Endometrium (tissue), 2 donors: ENCODE data around the gene L1CAM.

Source experiments
- FAIRE-seq: peaks from 2 replicates; lab custom pipeline; 2012; peaks lifted over from hg19 to GRCh38; lab: Jason Lieb, UNC
- donor health status: control.
- donor health status: control.

The L1CAM gene

GRCh38 chrX:153922932-153923857 lies 37.2 kb upstream of the L1CAM start:
- FAIRE-seq, result no peak

DNA sequence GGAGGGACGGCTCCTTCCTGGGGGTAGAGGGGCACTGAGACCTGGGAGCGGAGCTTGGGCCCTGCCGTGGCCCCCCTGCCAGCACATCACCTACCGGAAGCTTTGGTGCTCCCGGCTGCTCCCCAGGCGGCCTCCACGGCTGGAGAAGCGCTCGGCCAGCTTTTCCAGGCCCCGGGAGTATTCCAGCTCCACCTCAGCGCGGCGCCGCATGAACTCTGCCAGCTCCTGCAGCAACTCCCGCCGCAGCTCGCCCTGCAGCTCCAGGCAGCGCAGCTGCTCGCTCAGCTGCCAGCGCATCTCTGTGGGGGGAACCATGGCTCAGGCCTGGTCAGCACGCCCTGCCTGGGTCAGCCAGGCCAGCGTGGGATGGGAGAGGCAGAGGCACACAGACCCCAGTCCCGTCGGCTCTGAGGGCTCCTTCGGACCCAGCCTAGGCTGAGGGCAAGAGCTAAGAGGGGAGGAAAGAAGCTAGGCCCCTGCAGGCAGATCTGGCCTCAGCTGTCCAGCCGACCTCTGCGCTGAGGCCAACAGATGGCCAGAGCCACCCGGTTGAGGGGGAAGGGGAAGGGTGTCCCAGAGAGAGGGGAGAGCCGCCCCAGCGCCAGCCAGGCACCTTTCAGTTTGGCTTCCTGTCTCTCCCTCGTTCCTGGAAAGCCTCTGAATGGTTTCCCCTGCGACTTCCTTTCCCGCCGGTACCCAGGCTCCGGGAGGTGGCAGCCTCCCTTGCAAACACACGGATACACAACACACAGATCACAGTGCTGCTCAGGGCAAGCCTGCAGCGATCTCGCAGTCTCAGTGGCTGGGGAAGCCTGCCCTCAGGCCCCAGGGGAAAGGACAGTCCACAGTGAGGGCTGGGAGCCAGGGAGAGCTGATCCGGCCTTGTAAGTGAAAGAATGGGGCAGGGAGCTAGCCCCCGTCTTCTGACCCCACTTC lies 35.8 kb upstream of the L1CAM start:
- no peak for FAIRE-seq

GRCh38 chrX:153921070-153921469 lies 35.1 kb upstream of the L1CAM start:
- FAIRE-seq, result no peak

DNA sequence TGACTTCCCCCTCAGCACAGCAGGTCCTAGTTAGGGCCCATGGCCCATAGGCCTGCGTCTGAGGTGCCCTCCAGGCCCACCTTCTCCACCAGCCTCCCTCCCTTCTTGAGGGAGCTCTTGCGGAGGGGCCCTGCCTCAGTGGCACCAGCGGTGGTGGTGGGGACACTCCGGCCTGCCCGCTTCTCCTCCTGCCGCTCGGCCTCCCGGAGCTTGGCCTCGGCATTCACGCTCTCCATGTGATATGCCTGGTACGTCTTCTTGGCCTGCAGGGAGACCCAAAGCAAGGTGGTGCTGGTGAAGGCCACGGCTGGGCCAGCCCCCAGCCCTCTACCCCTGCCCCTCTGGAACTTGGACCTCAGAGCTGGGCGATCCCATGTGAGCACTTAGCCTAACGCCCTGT lies 34.6 kb upstream of the L1CAM start:
- no peak for FAIRE-seq

- no peak for FAIRE-seq
These were observed 33.3 kb upstream of the L1CAM start for GRCh38 chrX:153919281-153919680.

- no peak for FAIRE-seq
These were observed 31.9 kb upstream of the L1CAM start for GRCh38 chrX:153917869-153918268.

DNA sequence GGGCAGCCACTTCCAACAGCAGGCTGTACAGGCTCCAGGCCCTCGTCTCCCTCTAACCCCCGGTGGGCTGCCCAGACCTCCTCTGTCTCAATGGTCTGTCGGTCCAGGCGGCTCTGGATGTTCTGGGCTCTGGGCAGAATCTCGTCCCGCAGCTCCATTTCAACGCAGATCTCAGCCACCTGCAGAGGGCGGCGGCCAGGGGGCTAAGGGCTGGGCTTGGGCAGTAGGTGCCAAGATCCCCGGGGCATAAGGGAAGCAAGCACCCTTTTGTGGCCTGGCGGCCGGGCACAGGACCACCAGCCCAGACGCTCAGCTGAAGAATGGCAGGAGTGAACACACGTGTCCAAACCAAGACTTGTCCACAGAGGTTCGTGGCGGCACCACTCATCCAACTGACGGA lies 27.7 kb upstream of the L1CAM start:
- FAIRE-seq, result no peak

DNA sequence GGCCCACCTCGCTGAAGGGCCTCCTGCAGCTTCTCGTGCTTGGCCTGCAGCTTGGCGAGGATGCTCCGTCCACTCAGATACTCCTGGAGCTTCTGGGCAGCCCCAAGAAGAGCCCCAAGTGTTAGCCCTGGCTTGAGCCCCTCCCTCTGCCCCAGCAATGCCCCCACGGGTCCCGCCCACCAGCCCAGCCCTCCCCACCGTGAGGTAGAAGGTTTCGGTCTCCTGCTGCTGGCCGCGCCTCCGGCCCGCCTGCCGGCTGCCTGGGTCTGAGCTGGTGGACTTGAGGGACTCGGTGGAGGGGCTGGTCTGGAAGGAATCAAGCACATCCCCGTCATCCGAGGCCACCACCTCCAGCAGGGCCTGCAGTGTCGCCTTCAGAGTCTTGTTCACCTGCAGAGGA lies 27.2 kb upstream of the L1CAM start:
- FAIRE-seq, result no peak

DNA sequence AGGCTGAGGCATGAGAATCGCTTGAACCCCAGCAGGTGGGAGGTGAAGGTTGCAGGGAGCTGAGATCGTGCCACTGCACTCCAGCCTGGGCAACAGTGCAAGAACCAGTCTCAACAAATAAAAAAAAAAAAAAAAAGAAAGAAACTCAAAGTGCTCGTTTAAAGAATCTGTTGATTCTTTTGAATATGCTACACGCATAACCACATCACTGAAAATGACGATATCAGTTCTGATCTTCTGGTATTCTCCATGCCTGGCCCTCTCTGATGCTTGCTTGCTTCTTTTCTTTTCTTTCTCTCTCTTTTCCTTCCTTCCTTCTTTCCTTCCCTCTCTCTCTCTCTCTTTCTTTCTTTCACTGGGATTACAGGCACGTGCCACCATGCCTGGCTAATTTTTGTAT lies 25.8 kb upstream of the L1CAM start:
- no peak for FAIRE-seq

DNA sequence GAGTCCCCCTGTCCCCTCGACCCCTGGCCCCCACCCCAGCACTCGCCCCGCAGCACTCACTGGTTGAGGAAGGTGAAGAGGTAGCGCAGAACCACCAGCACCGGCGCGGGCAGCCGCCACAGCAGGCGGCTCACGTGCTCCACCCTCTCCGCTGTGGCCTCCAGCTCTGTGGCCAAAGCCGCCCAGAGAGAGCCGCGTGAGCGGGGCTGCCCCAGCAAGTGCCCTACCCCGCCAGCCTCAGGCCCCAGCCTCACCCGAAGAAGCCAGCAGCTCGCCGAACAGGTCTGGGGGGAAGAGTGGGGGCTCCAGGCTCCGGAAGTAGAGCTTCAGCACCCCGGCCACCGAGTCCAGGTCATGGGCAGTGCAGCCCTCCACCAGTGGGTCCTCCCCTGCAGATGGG lies 24.5 kb upstream of the L1CAM start:
- no peak for FAIRE-seq

- FAIRE-seq, result no peak
These were observed 24.0 kb upstream of the L1CAM start for GRCh38 chrX:153909980-153910360.

- FAIRE-seq, result no peak
These were observed 23.3 kb upstream of the L1CAM start for GRCh38 chrX:153909024-153909979.

DNA sequence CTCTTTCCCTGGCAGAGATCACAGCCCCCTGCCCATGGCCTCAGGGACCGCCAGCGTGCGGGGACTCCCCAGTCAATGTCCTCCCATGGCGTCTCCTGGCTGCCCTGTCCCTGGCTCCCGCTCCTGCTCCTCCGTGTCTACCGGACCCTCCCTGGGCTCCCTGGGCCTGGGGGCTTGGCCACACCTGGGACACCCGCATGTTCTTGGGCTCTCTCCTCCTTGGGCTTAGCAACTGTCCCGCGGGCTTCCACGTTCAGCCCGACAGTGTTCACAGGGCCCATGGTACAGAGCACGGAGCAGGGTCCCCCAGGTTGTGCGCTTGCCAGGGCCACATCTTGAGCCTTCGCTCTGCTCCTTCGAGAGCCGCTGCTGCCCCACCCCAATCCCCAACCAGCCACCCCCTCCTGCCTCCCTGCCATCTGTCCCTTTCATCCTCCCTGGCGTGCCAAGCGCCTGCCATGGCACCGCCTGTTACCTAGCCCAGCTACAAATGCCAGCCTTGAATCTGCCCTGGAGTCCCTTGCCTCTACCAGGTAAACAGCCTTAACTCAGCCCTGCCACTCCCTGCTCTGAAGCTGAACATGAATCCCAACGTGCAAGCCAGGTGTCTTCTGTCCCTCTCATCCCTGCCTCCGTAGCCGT lies 22.4 kb upstream of the L1CAM start:
- FAIRE-seq, result no peak

- no peak for FAIRE-seq
These were observed 21.5 kb upstream of the L1CAM start for GRCh38 chrX:153907456-153907855.

DNA sequence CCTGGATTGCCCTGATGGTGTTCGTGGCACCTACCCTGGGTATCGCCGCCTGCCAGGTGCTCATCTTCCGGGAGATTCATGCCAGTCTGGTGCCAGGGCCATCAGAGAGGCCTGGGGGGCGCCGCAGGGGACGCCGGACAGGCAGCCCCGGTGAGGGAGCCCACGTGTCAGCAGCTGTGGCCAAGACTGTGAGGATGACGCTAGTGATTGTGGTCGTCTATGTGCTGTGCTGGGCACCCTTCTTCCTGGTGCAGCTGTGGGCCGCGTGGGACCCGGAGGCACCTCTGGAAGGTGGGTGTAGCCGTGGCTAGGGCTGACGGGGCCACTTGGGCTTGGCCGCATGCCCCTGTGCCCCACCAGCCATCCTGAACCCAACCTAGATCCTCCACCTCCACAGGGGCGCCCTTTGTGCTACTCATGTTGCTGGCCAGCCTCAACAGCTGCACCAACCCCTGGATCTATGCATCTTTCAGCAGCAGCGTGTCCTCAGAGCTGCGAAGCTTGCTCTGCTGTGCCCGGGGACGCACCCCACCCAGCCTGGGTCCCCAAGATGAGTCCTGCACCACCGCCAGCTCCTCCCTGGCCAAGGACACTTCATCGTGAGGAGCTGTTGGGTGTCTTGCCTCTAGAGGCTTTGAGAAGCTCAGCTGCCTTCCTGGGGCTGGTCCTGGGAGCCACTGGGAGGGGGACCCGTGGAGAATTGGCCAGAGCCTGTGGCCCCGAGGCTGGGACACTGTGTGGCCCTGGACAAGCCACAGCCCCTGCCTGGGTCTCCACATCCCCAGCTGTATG lies 20.3 kb upstream of the L1CAM start:
- FAIRE-seq, result no peak

GRCh38 chrX:153905481-153906095 lies 19.6 kb upstream of the L1CAM start:
- no peak for FAIRE-seq

DNA sequence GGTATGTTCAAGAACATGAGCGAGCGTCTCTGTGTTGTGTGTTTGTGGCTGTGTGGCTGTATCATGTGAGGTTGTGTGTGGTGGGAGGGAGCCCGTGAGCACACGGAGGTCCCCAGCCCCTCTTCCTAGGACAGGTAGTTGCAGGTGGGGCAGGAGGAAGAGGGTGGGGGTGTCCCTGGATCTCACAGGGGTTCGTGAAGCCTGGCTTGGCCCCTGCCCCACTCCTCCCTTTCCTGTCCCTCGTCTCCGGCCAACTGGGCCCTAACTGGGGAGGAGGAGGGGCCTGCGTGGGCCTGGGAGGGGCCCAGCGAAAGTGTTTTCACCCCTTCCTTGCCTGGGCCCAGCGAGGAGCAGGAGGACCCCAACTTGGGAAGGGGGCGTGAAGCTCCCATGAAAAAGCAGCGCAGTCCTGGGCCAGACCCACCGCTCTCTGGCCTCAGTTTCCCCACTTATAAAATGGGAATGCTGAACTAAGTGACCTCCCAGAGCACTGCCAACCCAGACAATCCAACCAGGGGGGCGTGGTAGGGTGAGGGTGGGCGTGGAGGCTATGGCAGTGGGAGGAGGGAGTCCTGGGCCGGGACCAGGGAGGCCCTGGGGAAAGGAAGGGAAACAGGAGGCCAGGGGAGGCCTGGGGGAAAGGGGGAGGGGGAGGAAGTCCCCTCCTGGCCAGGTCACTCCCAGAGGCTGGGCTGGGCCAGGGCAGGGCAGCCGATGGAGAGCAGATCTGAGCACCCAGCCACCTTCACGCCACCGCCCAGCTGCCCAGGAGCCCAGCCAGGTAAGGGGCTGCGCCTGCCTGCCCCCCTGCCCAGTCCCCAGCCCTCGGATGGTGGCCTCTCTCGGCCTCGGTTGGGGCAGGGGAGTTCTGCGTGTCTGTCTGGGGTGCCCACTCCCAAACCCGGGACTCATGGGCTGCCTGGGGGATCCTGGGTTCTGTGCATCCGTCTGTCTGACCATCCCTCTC lies 18.3 kb upstream of the L1CAM start, which contains the start of gene AVPR2:
Gene AVPR2 (plus strand): TSS at position 683 of the 967 bp plus-strand sequence. CDS start 473 bp downstream, outside the sequence.
- FAIRE-seq, result no peak

DNA sequence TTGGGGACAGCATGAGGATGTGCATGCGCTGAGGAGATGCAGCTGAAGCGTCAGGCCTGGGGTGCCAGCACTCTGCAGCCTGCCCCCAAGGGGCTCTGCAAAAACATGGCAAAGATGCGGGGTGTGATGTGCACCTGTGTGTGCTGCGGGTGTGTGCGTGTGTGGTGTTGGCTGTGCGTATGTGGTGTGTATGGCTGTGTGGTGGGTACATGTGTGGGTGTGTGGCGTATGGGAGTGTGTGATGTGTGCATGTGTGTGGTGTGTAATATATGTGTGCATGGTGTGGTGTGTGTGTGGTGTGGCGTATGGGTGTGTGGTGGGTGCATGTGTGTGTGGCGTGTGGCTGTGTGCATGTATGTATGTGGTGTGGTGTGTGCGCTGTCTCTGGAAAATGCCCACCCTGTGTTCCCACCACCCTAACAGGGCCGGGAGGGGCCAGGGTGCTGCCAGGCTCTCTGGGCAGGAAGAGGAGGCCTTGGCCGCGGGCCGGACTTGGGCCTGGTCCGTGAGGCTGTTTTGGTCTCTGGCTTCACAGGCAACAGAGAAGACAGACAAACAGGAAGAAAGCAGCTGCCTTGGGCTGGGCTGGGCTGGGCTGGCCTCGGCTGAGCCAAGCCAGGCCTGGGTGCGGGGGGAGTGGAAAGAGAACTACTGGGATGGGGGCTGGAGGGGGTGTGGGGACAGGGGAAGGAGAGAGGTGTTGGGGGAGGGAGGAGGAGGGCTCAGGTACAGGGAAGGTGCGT lies 17.4 kb upstream of the L1CAM start:
- FAIRE-seq, result no peak
